Fibroblast of lung (primary cell): ENCODE data around the gene CHD2.

Experiments
- CTCF ChIP-seq, 2 donors: IDR thresholded peaks in 1 of 2; conservative IDR thresholded peaks in 1 of 2; 1 replicate in 1 of 2; 2 replicates in 1 of 2; pipeline ENCODE4 v1.5.1; 2011 to 2012; ENCODE audit warnings: low read length in 2 of 2, control low read depth in 1 of 2, inconsistent platforms in 1 of 2, low read depth in 1 of 2, mild to moderate bottlenecking in 1 of 2
- EZH2 ChIP-seq: IDR thresholded peaks from 2 replicates; pipeline ENCODE4 v1.5.1; 2012; ENCODE audit warnings: low read length, control low read depth, mild to moderate bottlenecking; ENCODE audit errors: missing control alignments

DNA sequence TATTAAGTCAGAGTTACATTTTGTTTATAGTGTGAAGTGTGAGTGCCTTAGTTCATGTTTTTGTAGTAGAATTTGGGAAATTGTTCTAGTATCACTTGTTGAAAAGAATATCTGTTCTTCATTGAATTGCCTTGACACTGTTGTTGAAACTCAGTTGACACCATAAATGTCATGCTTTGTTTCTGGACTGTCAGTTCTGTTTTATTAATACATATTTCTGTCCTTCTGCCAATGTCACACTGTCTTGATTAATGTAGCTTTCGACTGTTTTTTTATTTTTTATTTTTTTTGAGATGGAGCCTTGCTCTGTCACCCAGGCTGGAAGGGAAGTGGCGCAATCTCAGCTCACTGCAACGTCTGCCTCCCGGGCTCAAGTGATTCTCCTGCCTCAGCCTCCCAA is 59.1 kb downstream of the CHD2 start:
- TF ChIP-seq CTCF (conservative IDR thresholded peaks at IDR 0.05 in 1 of 2, IDR thresholded peaks at IDR 0.05 in 1 of 2; ENCODE audit: low read depth in 1 of 2, low read length in 2 of 2) (no peak), EZH2 (no peak)
